Loucy (cell line): ENCODE measurements around the gene LRIG3.

Experiments used
- CTCF ChIP-seq: fragments of 200-600 bp; sonication (generic); conservative IDR thresholded peaks from 2 replicates; pipeline ENCODE4 v1.5.1; 2014; ENCODE audit warnings: mild to moderate bottlenecking, antibody characterized with exemption, low read length
- EZH2phosphoT487 ChIP-seq: fragments of 200-600 bp; IDR thresholded peaks from 2 replicates; pipeline ENCODE4 v1.6.1; 2018; ENCODE audit warnings: antibody characterized with exemption, mild to moderate bottlenecking, moderate library complexity, borderline replicate concordance

- TF ChIP-seq CTCF (no peak), EZH2phosphoT487 (no peak)
These were observed 37.5 kb downstream of the LRIG3 start for GRCh38 chr12:58882826-58883225.
